Neural cell (in vitro differentiated cells): ENCODE data around the gene MRPS12. TPM values are rescaled to one million over a fixed set of nuclear protein-coding genes. Genes with fewer than 3 reads are reported as not detected.

ENCODE experiments used
- H2AFZ ChIP-seq: fragments of 200-600, 300-800 bp; sonication (generic), shearing (Covaris generic); 2 replicates; pipeline ENCODE4 v1.6.0; 2014; ENCODE audit warnings: low read depth, mild to moderate bottlenecking, antibody characterized with exemption, low read length, moderate library complexity
- H3F3A ChIP-seq: fragments of 200-600 bp; shearing (Covaris generic); 2 replicates; pipeline ENCODE4 v1.6.1; 2016; ENCODE audit warnings: mild to moderate bottlenecking, moderate library complexity, mixed read lengths, antibody characterized with exemption, low read length; ENCODE audit not compliant: insufficient read depth, poor library complexity, severe bottlenecking
- H3K27ac ChIP-seq: fragments of 200-600, 300-800 bp; sonication (generic), shearing (Covaris generic); 2 replicates; pipeline ENCODE4 v1.5.1; 2014; ENCODE audit warnings: mild to moderate bottlenecking, low read length, moderate library complexity
- H3K27me3 ChIP-seq: fragments of 300-800, 200-600 bp; sonication (generic), shearing (Covaris generic); 2 replicates; pipeline ENCODE4 v1.6.0; 2014; ENCODE audit warnings: mild to moderate bottlenecking, low read depth, low read length, moderate library complexity; ENCODE audit not compliant: insufficient read depth
- H3K36me3 ChIP-seq: fragments of 300-800, 200-600 bp; sonication (generic), shearing (Covaris generic); 2 replicates; pipeline ENCODE4 v1.5.1; 2014; ENCODE audit warnings: mild to moderate bottlenecking, antibody characterized with exemption, low read length, moderate library complexity; ENCODE audit not compliant: insufficient read depth
- H3K4me2 ChIP-seq: fragments of 300-800, 200-600 bp; sonication (generic), shearing (Covaris generic); 2 replicates; pipeline ENCODE4 v1.6.0; 2014; ENCODE audit warnings: mild to moderate bottlenecking, low read length
- H3K4me3 ChIP-seq: fragments of 300-800, 200-600 bp; sonication (generic), shearing (Covaris generic); 2 replicates; pipeline ENCODE4 v1.5.1; 2014; ENCODE audit warnings: mild to moderate bottlenecking, low read length, moderate library complexity
- H3K79me2 ChIP-seq: fragments of 200-600 bp; shearing (Covaris generic); replicated peaks from 2 replicates; pipeline ENCODE4 v1.6.0; 2014; ENCODE audit warnings: mild to moderate bottlenecking, low read length, moderate library complexity; ENCODE audit not compliant: insufficient read depth
- H3K9ac ChIP-seq: fragments of 300-800, 200-600 bp; sonication (generic), shearing (Covaris generic); 2 replicates; pipeline ENCODE4 v1.6.1; 2016; ENCODE audit warnings: mild to moderate bottlenecking, low read length, mixed read lengths
- H3K9me2 ChIP-seq: fragments of 200-600 bp; shearing (Covaris generic); 2 replicates; pipeline ENCODE4 v1.6.1; 2016; ENCODE audit warnings: mild to moderate bottlenecking, low read length, mixed read lengths; ENCODE audit not compliant: insufficient read depth
- H3K9me3 ChIP-seq: fragments of 200-600, 300-800 bp; sonication (generic), shearing (Covaris generic); 2 replicates; pipeline ENCODE4 v1.6.1; 2016; ENCODE audit warnings: mild to moderate bottlenecking, mixed run types, low read length, moderate library complexity, mixed read lengths
- H4K20me1 ChIP-seq: fragments of 200-600 bp; shearing (Covaris generic); 2 replicates; pipeline ENCODE4 v1.6.1; 2016; ENCODE audit warnings: mild to moderate bottlenecking, mixed run types; ENCODE audit not compliant: insufficient read depth
- CTCF ChIP-seq: fragments of 450-650 bp; IDR thresholded peaks from 2 replicates; pipeline ENCODE4 v1.5.1; 2014; ENCODE audit warnings: antibody characterized with exemption, mild to moderate bottlenecking, moderate library complexity; ENCODE audit not compliant: poor library complexity, severe bottlenecking
- EP300 ChIP-seq: fragments of 450-650 bp; conservative IDR thresholded peaks from 2 replicates; pipeline ENCODE4 v1.6.1; 2014; ENCODE audit warnings: antibody characterized with exemption, mild to moderate bottlenecking, moderate library complexity; ENCODE audit not compliant: poor library complexity, severe bottlenecking
- EZH2 ChIP-seq: fragments of 200-600, 300-800 bp; shearing (Covaris generic), sonication (generic); IDR thresholded peaks from 2 replicates; pipeline ENCODE4 v1.6.1; 2014; ENCODE audit warnings: antibody characterized with exemption, low read length, borderline replicate concordance, mild to moderate bottlenecking; ENCODE audit not compliant: insufficient read depth, poor library complexity, severe bottlenecking
- MXI1 ChIP-seq: fragments of 450-650 bp; conservative IDR thresholded peaks from 2 replicates; pipeline ENCODE4 v1.6.1; 2014; ENCODE audit warnings: antibody characterized with exemption, mild to moderate bottlenecking; ENCODE audit not compliant: poor library complexity, severe bottlenecking
- POLR2AphosphoS5 ChIP-seq: IDR thresholded peaks from 2 replicates; pipeline ENCODE4 v1.6.1; 2012
- RAD21 ChIP-seq: fragments of 450-650 bp; conservative IDR thresholded peaks from 2 replicates; pipeline ENCODE4 v1.6.1; 2014; ENCODE audit warnings: antibody characterized with exemption, mild to moderate bottlenecking, moderate library complexity
- REST ChIP-seq: IDR thresholded peaks from 2 replicates; pipeline ENCODE4 v1.6.1; 2012; ENCODE audit warnings: borderline replicate concordance
- SMC3 ChIP-seq: fragments of 450-650 bp; conservative IDR thresholded peaks from 2 replicates; pipeline ENCODE4 v1.6.1; 2014; ENCODE audit warnings: antibody characterized with exemption, mild to moderate bottlenecking, moderate library complexity; ENCODE audit not compliant: poor library complexity
- TAF1 ChIP-seq: IDR thresholded peaks from 2 replicates; pipeline ENCODE4 v1.6.1; 2012; ENCODE audit warnings: low read depth
- polyA plus RNA-seq: library from polyadenylated mRNA; depleted of rRNA; stranded (reverse); fragments of >200 nt; gene quantifications from 2 replicates; pipeline ENCODE4 v1.2.3, GENCODE V29; 2014

MRPS12 gene
- polyA plus RNA-seq, 1 donor from 2014 or later = 30.0 TPM

DNA sequence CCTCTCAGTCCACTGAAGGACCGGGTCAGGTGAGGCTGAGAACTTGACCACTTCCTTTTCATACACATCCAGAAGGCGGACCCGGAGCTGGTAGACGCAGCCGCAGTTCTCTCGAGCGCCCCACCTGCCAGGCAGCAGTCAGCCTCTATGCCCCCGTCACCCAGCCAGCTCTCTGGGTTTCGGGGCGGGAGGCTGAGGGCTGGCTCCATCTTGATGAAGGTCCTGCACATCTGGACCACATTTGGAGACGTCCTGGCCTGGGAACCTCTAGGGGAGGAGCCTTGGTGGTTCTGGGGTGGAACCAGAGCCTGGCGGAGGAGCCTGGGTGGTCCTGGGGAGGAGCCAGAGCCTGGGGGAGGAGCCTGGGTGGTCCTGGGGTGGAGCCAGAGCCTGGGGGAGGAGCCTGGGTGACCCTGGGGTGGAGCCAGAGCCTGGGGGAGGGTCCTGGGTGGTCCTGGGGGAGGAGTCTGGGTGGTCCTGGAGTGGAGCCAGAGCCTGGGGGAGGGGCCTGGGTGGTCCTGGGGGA lies 14.3 kb downstream of the MRPS12 start:
- Histone ChIP-seq H3K79me2 (no peaks in the 10 kb centered on the region), H3K9me3 (no peaks in the 10 kb centered on the region), H3K4me2 (no peak overlapping the region), H2AFZ (no peak overlapping the region), H3K9ac (no peak overlapping the region), H3K27me3 (no peaks in the 10 kb centered on the region), H3K4me3 (no peak overlapping the region), H3F3A (no peaks in the 10 kb centered on the region), H3K9me2 (no peaks in the 10 kb centered on the region), H3K27ac (no peak overlapping the region), H3K36me3 (no peaks in the 10 kb centered on the region), H4K20me1 (no peaks in the 10 kb centered on the region)
- no peak for TF ChIP-seq TAF1
- no peak for TF ChIP-seq CTCF

- no peaks in the 10 kb centered on the region for H3K9me3 ChIP-seq
- no peaks in the 10 kb centered on the region for H3K9me2 ChIP-seq
- no peaks in the 10 kb centered on the region for H3K36me3 ChIP-seq
- no peaks in the 10 kb centered on the region for H3K27me3 ChIP-seq
- no peak overlapping the region for H3K4me3 ChIP-seq
- H3F3A ChIP-seq = no peaks in the 10 kb centered on the region
- H3K79me2 ChIP-seq = no peaks in the 10 kb centered on the region
- no peak overlapping the region for H3K4me2 ChIP-seq
- TF ChIP-seq EP300 (no peak), EZH2 (no peak), RAD21 (no peak), CTCF (no peak), POLR2AphosphoS5 (no peak), SMC3 (no peak), MXI1 (no peak), REST (no peak), TAF1 (no peak)
- no peak overlapping the region for H2AFZ ChIP-seq
- H3K9ac ChIP-seq = no peak overlapping the region
- no peak overlapping the region for H3K27ac ChIP-seq
- H4K20me1 ChIP-seq = no peaks in the 10 kb centered on the region
These were observed 15.0 kb downstream of the MRPS12 start for GRCh38 chr19:38945562-38946228.
